ENCODE results near the gene GUCY1A1.

- TF ChIP-seq CTCF (conservative IDR thresholded peaks at IDR 0.05; ENCODE audit: low read depth, low read length) (peak; percentile 52), POLR2A (IDR thresholded peaks at IDR 0.05; ENCODE audit: low read depth, low read length) (no peak)
Observed at GRCh38 chr4:155758481-155759371, 92.1 kb downstream of the GUCY1A1 start, which contains the start of gene GUCY1B1.
